ENCODE results near the gene ZNF385B. TPM values are rescaled to one million over a fixed set of nuclear protein-coding genes. Genes with fewer than 3 reads are reported as not detected.

Gene ZNF385B
- total and polyA plus RNA-seq, 4 donors = 13.5 to 70.8 (median 45.2) TPM

GRCh38 chr2:179822540-179822939 lies 38.9 kb downstream of the ZNF385B start:
- WGBS, 2 donors = 88 to 90% methylated on average over 1 of the region's 1 CpG
- Histone ChIP-seq H3K36me3 (ENCODE audit: control insufficient read depth in 4 of 4, insufficient read depth in 4 of 4, low read length in 4 of 4) (no peaks in the 10 kb centered on the region), H3K27ac (ENCODE audit: low read depth in 1 of 2, low read length in 1 of 2) (no peak overlapping the region), H3K4me1 (ENCODE audit: control insufficient read depth in 5 of 5, insufficient read depth in 5 of 5, low read length in 5 of 5) (no peaks in the 10 kb centered on the region), H3K4me3 (no peak overlapping the region), H3K9me3 (ENCODE audit: control insufficient read depth in 4 of 4, insufficient read depth in 3 of 4, low read length in 3 of 4) (no peaks in the 10 kb centered on the region), H3K9ac (ENCODE audit: insufficient read depth in 1 of 2, low read length in 2 of 2) (no peak overlapping the region), H3K27me3 (ENCODE audit: control insufficient read depth in 3 of 3, insufficient read depth in 3 of 3, low read length in 2 of 3) (peaks cover 0 to 3% (median 0%) of the 10 kb centered on the region in 3 donors)
- DNase-seq (no peak), ATAC-seq (ENCODE audit: insufficient read depth, low FRiP score) (no peak)
- TF ChIP-seq CTCF (IDR thresholded peaks at IDR 0.05; ENCODE audit: control extremely low read depth, extremely low read depth) = no peak

GRCh38 chr2:179818546-179818945 lies 42.9 kb downstream of the ZNF385B start:
- ATAC-seq (ENCODE audit: insufficient read depth, low FRiP score) (no peak), DNase-seq (no peak)
- TF ChIP-seq CTCF (IDR thresholded peaks at IDR 0.05; ENCODE audit: control extremely low read depth, extremely low read depth) = no peak
- 77 to 85% methylated on average over 8 of the region's 8 CpGs for WGBS, 2 donors
- Histone ChIP-seq H3K9me3 (ENCODE audit: control insufficient read depth in 4 of 4, insufficient read depth in 3 of 4, low read length in 3 of 4) (no peaks in the 10 kb centered on the region), H3K36me3 (ENCODE audit: control insufficient read depth in 4 of 4, insufficient read depth in 4 of 4, low read length in 4 of 4) (no peaks in the 10 kb centered on the region), H3K9ac (ENCODE audit: insufficient read depth in 1 of 2, low read length in 2 of 2) (no peak overlapping the region), H3K4me1 (ENCODE audit: control insufficient read depth in 5 of 5, insufficient read depth in 5 of 5, low read length in 5 of 5) (no peaks in the 10 kb centered on the region), H3K4me3 (no peak overlapping the region), H3K27ac (ENCODE audit: low read depth in 1 of 2, low read length in 1 of 2) (no peak overlapping the region), H3K27me3 (ENCODE audit: control insufficient read depth in 3 of 3, insufficient read depth in 3 of 3, low read length in 2 of 3) (peaks cover 0 to 4% (median 0%) of the 10 kb centered on the region in 3 donors)

- H3K27me3 ChIP-seq (ENCODE audit: control insufficient read depth in 3 of 3, insufficient read depth in 3 of 3, low read length in 2 of 3) = peaks cover 0 to 4% (median 0%) of the 10 kb centered on the region in 3 donors
- no peaks in the 10 kb centered on the region for H3K9me3 ChIP-seq (ENCODE audit: control insufficient read depth in 4 of 4, insufficient read depth in 3 of 4, low read length in 3 of 4)
- 28 to 70% methylated on average over 1 of the region's 1 CpG for WGBS, 2 donors
- no peak overlapping the region for H3K4me3 ChIP-seq
- ATAC-seq (ENCODE audit: insufficient read depth, low FRiP score) = no peak
- no peak overlapping the region for H3K27ac ChIP-seq (ENCODE audit: low read depth in 1 of 2, low read length in 1 of 2)
- no peaks in the 10 kb centered on the region for H3K36me3 ChIP-seq (ENCODE audit: control insufficient read depth in 4 of 4, insufficient read depth in 4 of 4, low read length in 4 of 4)
- no peak overlapping the region for H3K9ac ChIP-seq (ENCODE audit: insufficient read depth in 1 of 2, low read length in 2 of 2)
- no peak for TF ChIP-seq CTCF (IDR thresholded peaks at IDR 0.05; ENCODE audit: control extremely low read depth, extremely low read depth)
- DNase-seq = peak in 1 of 3 donors; percentile 4
- no peaks in the 10 kb centered on the region for H3K4me1 ChIP-seq (ENCODE audit: control insufficient read depth in 5 of 5, insufficient read depth in 5 of 5, low read length in 5 of 5)
Observed at GRCh38 chr2:179817181-179817841, 44.1 kb downstream of the ZNF385B start.

- Histone ChIP-seq H3K4me1 (ENCODE audit: control insufficient read depth in 5 of 5, insufficient read depth in 5 of 5, low read length in 5 of 5) (no peaks in the 10 kb centered on the region), H3K9me3 (ENCODE audit: control insufficient read depth in 4 of 4, insufficient read depth in 3 of 4, low read length in 3 of 4) (no peaks in the 10 kb centered on the region), H3K36me3 (ENCODE audit: control insufficient read depth in 4 of 4, insufficient read depth in 4 of 4, low read length in 4 of 4) (no peaks in the 10 kb centered on the region), H3K9ac (ENCODE audit: insufficient read depth in 1 of 2, low read length in 2 of 2) (no peak overlapping the region), H3K27me3 (ENCODE audit: control insufficient read depth in 3 of 3, insufficient read depth in 3 of 3, low read length in 2 of 3) (peaks cover 0 to 4% (median 0%) of the 10 kb centered on the region in 3 donors), H3K27ac (ENCODE audit: low read depth in 1 of 2, low read length in 1 of 2) (no peak overlapping the region), H3K4me3 (no peak overlapping the region)
- TF ChIP-seq CTCF (IDR thresholded peaks at IDR 0.05; ENCODE audit: control extremely low read depth, extremely low read depth) = no peak
- DNase-seq (no peak), ATAC-seq (ENCODE audit: insufficient read depth, low FRiP score) (no peak)
- 95 to 96% methylated on average over 5 of the region's 5 CpGs for WGBS, 2 donors
Observed at GRCh38 chr2:179814050-179814449, 47.4 kb downstream of the ZNF385B start.

Data from lung (tissue), 12 donors.